Stimulated activated naive CD4-positive, alpha-beta T cell (primary cell): Measurements from ENCODE around the gene HIC1.

Experiments used
- DNase-seq, 6 experiments: peaks; one replicate each; lab custom pipeline; 2025; lab: John Stamatoyannopoulos, UW

Gene HIC1

DNA sequence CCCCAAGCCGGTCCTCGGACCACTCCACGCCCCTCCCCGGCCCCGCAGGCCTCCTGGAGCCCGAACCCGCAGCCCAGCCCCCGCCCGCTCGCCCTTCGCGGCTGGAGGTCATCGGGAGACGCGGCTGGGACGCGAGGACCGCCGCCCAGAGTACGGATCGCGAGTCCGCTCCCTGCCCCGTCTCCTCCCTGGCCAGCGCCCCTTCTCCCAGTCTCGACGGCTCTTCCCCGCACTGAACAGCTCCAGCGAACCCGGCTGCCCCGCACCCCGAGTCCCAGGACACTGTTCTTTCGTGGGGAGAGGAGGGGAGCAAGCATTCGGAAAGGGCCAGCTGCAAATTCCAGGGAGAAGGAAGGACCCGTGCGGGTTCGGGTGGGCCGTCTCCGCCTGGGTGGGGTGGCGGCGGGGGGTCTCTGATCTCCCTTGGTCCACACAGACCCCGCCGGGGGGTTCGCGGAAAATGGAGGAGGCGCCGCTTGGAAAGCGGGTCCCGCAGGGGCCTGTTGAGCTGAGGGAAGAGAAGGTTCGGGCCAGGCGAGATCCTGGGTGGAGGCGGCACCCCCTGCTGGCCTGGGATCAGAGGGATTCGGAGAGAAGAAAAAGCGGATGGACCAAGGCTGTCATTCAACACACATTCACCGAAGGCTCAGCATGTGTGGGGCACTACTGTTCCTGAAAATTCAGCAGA lies 29.1 kb upstream of the HIC1 start:
- DNase-seq: peak in 2 of 6 experiments; percentile 13 to 26

DNA sequence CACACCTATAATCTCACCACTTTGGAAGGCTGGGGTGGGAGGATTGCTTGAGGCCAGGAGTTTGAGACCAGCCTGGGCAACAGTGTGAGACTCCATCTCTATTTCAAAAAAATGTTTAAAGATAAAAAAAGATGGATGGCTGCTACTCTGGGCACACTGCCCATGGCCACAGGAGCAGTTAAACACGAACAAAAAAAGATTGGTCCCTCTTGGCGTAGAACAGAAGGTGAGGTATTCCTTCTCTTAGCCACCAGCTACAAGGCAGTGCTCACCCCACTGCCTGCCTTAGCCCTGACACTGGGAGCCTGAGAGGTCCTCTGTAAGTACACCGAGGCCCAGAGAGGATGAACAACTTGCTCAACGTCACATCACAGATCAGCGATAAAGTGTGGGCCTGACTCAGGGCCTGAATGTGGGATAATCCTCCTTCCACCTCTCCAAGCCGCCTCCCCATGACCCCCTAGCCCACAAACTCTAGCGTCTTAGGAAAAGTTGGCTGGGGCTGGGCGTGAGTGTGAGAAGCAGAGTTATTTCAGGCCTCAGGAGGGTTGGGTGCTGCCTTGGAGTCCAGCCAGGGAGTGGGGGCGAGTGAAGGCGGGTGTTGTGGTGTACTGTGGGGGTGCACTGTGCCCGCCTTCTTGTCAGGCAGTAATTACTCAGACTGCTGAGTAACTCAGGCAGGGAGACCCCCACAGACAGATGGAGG lies 27.2 kb upstream of the HIC1 start:
- DNase-seq: no peak

DNA sequence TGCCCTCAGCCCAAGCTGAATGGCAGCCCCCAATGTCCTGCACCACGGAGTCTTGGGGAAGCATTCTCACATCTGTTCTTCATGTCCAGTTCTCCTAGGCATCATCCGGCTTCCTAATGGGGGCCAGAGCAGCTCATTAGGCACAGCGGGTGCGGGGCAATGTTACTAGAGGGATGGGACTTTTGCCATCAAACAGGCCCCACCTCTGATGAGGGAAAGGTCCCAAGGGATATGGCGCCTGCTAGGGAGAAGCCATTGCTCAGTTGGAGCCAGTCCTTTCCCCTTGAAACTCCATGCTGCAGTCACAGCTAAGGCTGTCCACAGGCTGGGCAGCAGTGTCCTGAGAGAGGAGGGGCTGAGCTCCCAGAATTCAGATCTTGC lies 26.7 kb upstream of the HIC1 start:
- DNase-seq: no peak

DNA sequence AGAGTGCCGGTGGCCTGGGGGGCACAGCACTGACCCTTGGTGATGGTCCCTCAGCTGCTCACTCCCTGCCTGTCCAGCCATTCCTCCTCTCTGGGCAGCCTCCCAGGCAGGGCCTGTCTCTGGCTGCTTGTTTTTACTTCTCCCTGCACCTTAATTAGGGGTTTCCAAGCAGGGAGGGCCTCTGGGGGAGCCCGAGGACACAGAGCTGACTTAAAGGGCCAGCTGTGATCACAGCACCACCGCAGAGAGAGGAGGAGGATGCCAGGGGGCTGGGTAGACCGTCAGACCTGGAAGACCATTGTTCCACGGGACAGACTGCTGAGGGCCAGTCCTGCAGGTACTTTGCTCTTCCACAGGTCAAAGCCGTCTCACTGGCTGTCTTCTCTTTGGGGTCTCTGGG lies 26.2 kb upstream of the HIC1 start:
- DNase-seq: no peak

DNA sequence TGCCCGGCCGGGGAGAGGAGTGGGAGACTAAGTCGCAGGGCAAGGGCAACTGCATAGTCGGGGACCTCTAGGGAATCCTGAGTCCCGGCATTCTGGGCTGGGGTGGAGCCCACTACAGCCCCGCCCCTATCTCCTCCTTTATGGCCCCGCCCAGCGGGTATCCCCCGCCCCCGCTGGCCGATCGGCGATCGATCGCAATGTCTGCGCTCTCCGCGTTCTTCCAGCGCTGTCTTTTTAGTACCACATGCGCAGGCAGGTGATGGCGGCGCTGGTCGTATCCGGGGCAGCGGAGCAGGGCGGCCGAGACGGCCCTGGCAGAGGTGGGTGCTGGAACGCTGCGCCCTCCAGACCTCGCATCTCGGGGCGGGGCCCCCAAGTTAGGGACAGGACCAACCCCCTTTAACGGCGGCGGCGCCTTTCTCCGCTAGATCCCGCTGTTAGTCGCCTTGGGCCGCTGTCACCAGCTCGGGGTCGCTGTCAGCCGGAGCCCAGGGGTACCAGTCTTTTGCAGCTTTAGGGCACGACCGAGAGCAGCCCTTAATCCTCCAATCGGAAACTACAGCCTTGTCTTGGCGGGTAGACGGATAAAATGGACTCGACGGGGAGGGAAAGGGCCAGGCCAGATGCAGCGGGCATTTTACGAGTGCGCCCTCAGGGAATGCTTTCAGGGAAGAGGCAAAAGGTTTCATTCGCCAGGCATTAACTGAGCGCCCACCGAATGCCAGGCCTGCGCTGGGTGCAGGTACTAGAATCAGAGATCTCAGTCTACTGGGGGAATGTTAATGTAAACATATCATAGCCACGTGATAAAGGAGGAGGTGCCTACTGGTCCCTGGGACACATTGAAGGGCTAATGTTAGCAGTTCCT lies 24.8 kb upstream of the HIC1 start, which contains the start of gene DPH1:
TSS of gene DPH1 (plus strand) at position 243 of the 868 bp plus-strand sequence. CDS start at position 260, 17 bp downstream.
- peak; percentile 74 to 83 (median 78) for DNase-seq

DNA sequence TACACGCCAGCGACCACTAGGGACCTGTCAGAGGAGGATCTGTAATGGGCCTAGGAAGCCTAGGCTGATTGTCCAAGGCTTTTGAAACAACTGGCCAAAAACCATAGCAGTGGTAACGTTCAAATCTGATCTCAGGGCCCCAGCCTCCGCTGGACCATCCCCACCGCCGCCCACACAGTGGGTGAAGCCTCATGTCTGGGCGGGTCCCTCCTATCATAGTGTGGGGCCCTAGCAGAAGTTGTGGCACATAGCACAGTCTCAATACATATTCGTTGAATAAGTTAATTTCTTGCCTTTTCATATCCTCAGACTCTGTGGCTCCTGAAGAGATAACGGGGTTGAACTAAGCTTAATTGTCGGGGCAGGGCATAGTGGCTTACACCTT lies 24.1 kb upstream of the HIC1 start:
- no peak for DNase-seq

DNA sequence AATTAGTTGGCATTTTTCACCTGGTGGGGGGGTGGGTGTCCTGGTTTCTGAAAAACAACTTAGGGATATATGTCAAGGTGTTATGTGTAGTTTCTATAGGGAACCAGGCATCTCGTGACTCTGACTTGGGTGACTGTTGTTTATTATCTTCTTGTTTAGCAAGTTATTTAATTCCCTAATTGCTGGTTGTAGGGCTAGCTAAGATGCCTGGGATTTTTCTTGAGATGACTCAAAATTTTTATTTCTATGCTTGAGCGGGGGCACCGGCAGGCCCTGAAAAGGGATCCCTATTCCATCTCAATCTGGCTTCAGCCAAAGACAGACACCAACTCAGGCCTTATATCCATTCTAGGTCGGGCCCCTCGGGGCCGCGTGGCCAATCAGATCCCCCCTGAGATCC lies 21.8 kb upstream of the HIC1 start:
- DNase-seq: no peak

DNA sequence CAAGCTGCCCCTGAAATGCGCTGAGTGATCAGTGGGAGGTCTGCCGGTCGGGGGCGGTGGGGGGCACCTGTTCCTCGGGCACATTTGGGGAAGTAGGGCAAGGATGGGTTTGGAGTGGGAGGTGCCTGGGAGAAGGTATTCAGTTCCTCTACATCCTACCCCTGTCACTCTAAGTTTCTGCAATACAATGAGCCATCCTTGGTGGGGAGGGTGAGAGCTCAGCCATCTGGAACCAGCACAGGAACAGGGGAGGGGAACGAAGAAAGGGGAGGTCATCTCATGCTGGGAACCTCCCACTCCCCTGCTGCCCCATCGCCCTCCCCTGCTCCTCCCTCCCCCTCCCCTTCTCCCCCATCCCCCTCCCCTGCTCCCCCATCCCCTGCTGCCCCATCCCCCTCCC lies 20.7 kb upstream of the HIC1 start:
- no peak for DNase-seq

DNA sequence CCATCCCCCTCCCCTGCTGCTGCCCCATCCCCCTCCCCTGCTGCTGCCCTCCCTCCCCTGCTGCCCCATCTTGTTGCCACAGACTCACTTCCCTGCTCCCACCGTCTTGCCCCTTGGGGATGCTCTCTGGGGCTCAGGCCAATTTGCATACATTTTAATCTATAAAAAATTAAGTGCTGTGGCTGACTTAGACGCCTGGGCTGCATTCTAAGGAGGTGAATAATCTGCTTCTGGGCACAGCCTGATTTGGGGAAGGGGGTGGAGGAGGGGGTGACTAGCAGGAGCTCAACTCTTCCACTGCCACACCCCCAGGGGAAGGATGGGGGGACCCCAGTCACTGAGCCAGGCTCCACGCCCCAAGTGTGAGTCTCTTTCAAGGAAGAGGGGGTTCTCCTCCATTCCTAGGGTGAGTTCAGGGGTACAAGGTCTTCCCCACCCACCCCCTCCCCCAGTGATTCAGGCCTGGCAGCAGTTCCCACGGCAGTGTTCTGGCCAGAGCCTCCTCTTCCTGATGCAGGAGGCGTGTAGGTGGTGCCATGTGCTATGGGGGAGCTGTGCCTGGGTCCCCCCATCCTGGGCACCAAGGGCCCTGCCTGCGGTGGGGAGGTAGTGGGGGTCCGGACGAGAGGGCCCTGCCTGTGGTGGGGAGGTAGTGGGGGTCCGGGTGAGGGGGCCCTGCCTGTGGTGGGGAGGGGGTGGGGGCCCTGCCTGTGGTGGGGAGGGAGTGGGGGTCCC lies 19.9 kb upstream of the HIC1 start:
- DNase-seq: no peak

DNA sequence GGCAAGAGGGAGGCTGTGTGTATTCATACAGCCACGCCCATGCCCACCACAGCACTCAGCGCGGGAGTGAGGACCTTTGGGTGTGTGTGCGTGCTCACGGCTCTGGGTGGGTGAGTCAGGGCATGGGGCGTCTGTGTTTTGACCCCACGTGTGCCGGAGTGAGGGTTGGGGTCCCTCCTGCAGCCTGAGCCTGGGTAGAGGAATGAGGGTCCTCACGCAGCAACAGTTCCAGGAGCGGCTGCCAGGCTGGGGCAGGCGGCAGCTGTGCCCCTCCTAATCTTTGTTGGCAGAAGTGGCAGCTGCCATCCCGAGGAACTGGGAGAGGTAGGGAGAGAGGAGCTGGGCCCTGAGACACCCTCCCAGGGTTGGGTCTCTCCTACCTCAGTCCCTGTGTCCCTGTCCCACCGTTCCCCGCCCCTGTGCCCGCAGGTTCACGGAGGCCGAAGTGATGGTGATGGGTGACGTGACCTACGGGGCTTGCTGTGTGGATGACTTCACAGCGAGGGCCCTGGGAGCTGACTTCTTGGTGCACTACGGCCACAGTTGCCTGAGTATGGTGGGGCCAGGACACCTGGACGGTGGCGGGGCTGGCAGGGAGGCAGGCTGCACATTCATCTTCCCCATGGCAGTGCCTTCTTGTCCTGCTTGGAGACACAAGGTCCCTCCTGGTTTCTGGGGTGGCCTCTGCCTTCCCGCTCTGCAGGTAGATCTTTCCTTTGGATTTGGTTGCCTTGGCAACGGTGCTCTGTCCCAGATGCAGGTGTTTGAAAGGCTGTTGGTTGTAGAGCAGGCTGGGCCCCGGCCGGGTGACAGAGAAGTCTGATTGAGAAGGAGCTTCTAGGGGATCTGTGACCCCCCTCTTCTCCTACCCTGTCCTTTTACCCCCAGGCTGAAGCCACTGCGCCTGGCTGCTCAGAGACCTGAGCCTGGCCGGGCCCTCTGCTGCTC lies 19.1 kb upstream of the HIC1 start:
- no peak for DNase-seq

DNA sequence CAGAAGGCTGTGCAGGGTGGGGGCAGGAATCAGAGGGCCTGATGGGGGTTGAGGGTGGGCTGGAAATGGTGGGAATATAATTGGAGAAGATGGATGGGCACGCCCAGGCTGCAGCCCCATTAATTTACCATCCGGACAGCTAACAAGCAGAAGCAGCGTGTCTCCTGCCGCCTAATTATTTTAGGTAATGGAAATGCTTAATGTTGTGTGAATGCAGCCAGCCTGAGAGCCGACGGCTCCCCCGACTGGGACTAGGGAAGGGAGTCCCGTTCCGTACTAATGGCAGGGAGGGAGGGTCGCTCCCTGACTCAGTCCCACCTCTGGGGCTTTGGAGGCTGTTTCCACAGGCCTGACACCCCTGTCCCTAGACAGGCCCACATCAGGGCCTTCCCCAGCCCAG lies 17.7 kb upstream of the HIC1 start:
- DNase-seq: no peak

DNA sequence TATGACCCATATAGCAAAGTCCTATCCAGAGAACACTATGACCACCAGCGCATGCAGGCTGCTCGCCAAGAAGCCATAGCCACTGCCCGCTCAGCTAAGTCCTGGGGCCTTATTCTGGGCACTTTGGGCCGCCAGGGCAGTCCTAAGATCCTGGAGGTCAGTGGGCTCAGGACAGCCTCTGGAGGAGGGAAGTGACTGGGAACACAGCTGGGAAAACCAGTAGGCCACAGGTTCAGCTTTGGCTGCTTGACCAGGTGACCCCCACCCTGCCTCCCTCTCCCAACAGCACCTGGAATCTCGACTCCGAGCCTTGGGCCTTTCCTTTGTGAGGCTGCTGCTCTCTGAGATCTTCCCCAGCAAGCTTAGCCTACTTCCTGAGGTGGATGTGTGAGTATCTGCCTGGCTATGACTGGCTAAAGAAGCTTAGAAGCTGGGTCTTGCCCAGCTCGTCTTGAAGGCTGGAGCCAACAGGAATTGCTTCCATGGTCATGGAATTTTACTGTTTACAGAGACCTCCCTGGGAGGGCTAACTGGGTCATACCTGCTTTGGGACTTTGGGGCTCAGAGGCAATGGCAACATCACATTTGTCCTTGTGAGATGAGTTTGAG lies 14.6 kb upstream of the HIC1 start:
- DNase-seq: no peak

DNA sequence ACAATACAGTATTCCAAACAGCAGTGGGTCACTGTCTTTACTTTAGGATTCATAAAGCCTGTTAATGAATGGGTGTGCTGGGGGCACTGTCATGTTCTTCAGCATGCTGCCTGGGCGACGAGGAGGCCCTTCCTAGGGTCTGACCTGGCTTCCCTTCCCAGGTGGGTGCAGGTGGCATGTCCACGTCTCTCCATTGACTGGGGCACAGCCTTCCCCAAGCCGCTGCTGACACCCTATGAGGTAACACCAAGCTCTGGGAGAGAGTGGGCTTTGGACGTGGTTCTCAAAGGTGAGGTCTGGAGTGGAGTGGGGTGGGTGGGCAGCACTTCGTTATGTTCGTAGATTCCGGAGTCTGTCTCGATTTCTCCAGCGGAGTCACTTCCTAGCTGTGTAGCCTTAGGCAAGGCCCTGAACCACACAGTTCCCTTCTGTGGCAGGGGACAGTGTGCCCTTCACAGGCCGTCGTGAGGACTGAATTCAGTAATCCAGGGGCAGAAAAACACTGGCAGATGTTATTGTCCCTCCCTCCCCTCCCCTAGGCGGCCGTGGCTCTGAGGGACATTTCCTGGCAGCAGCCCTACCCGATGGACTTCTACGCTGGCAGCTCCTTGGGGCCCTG lies 13.9 kb upstream of the HIC1 start:
- no peak for DNase-seq

DNA sequence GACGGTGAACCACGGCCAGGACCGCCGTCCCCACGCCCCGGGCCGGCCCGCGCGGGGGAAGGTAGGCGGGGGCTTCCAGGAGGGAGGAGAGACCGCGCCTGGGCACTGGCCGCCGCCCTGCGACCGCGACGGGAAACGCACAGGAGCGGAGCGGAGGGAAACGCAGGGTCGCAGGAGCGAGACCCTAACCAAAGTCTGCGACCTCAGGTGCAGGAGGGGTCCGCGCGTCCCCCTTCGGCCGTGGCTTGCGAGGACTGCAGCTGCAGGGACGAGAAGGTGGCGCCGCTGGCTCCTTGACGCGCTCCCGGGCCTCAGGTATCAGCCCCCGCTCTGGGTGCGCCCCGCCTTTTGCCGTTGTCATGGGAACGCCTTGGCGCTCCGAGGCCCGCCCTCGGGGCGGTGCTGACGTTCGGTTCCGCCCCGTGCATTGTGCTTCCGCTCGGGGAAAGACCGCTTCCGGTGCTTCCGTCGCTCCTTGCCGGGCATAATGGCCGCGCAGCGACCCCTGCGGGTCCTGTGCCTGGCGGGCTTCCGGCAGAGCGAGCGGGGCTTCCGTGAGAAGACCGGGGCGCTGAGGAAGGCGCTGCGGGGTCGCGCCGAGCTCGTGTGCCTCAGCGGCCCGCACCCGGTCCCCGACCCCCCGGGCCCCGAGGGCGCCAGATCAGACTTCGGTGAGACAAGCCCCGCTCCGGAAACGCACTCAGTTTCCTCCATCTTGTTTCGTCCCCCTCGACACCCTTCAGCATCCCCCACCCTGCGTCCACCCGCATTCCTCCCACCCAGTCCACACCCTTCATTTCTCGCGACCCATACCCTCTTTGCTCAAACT lies 13.1 kb upstream of the HIC1 start, which contains the start of gene OVCA2:
TSS of gene OVCA2 (plus strand) at position 462 of the 829 bp plus-strand sequence. CDS start at position 488, 26 bp downstream.
- DNase-seq: peak; percentile 94 to 97 (median 96)

DNA sequence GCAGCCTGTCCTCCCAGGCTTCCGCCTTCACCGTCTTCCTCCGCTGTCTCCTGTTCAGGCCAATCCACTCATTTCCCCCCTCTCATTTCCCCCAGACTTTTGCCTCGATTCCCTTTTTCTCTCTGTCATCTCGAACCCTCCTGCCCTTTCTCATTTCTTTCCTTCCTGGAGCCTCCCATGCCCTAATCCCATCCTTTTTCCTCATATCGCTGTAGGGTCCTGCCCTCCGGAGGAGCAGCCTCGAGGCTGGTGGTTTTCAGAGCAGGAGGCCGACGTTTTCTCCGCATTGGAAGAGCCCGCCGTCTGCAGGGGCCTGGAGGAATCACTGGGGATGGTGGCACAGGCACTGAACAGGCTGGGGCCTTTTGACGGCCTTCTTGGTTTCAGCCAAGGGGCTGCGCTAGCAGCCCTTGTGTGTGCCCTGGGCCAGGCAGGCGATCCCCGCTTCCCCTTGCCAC lies 12.5 kb upstream of the HIC1 start:
- no peak for DNase-seq

DNA sequence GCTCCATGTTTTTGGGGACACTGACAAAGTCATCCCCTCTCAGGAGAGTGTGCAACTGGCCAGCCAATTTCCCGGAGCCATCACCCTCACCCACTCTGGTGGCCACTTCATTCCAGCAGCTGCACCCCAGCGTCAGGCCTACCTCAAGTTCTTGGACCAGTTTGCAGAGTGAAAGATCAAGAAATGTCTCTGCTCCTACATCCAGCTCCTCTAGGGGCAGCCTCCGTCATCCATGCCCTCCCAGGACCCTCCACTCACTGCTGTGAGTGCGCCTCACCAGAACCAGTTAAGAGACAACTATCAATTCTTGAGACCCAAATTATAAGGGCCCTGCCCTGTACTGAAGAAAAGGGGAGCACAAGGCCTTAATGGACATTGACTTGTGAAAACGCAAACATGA lies 12.0 kb upstream of the HIC1 start:
- DNase-seq: no peak

DNA sequence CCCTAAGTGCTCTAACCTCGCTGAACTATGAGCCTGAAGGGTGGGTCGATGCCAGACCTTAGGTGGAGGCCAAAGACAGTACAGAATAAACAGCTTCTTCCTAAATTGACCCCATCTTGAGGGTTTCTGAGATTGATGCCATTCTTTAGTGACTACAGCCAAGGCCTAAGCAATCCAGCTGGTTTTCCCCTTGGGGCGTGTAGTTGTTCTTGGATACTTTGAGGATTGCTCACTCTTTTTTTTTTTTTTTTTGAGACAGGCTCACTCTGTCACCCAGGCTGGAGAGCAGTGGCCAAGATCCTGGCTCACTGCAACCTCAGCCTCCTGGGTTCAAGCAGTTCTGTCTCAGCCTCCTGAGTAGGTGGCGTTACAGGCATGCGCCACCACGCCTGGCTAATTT lies 11.1 kb upstream of the HIC1 start:
- DNase-seq: no peak

DNA sequence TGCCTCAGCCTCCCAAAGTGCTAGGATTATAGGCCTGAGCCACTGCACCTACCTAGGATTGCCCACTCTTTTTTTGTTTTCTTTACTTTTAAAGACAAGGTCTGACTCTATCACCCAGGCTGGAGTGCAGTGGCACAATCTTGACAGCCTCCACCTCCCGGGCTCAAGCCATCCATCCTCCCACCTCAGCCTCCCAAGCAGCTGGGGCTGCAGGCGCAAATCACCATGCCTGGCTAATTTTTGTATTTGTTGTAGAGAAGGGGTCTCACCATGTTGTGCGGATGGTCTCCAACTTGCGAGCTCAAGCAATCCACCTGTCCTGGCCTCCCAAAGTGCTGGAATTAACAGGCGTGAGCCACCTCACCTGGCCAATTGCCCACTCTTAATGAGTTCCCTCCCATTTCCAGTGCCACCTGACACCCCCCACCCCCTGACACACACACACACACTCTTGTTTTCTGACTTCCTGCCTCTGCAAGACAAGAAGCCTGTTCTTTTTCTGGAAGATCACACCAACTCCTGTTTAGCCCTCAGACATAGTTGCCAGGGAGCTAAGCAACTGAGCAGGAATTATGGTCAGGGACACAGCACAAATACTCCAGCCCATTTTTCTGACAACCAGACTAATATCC lies 10.5 kb upstream of the HIC1 start:
- DNase-seq: no peak
